DND-41 (cell line): ENCODE data around the gene ESCO1.

Experiments used
- CTCF ChIP-seq: IDR thresholded peaks from 2 replicates; pipeline ENCODE4 v1.5.1; 2012; ENCODE audit warnings: borderline replicate concordance, low read length, moderate library complexity, mild to moderate bottlenecking; ENCODE audit not compliant: poor library complexity, severe bottlenecking; ENCODE audit errors: extremely low read depth
- EZH2 ChIP-seq: IDR thresholded peaks from 3 replicates; pipeline ENCODE4 v1.6.1; 2012; ENCODE audit warnings: borderline replicate concordance, low read depth, mild to moderate bottlenecking, moderate library complexity, low read length, inconsistent platforms; ENCODE audit not compliant: severe bottlenecking

GRCh38 chr18:21604671-21605070 is 4.2 kb upstream of the ESCO1 start:
- no peak for TF ChIP-seq CTCF
- TF ChIP-seq EZH2 = no peak
